HepG2 (cell line): Measurements from ENCODE around the gene ADPRM.

ENCODE experiments used
- ATF3 ChIP-seq: sonication (generic); formaldehyde crosslinking; IDR thresholded peaks from 2 replicates; pipeline ENCODE4 v1.4.0; 2020; ENCODE audit warnings: missing genetic modification reagents
- CHD2 ChIP-seq: IDR thresholded peaks from 2 replicates; pipeline ENCODE4 v1.6.1; 2011; ENCODE audit warnings: low read depth, low read length, improper control_type of control experiment
- MEF2D ChIP-seq: sonication (generic); formaldehyde crosslinking; IDR thresholded peaks from 2 replicates; pipeline ENCODE4 v1.5.1; 2020; ENCODE audit warnings: mild to moderate bottlenecking, missing genetic modification reagents
- MYPOP ChIP-seq: sonication (generic); formaldehyde crosslinking; IDR thresholded peaks from 2 replicates; pipeline ENCODE4 v1.8.1; 2023; ENCODE audit warnings: mild to moderate bottlenecking, moderate library complexity, missing genetic modification reagents
- NFE2 ChIP-seq: sonication (generic); formaldehyde crosslinking; IDR thresholded peaks from 2 replicates; pipeline ENCODE4 v1.4.0; 2020; ENCODE audit warnings: missing genetic modification reagents
- TRIM22 ChIP-seq: fragments of 450-650 bp; IDR thresholded peaks from 2 replicates; pipeline ENCODE4 v1.6.1; 2017
- ZBTB7A ChIP-seq: sonication (generic); formaldehyde crosslinking; IDR thresholded peaks from 2 replicates; pipeline ENCODE4 v1.8.0; 2022; ENCODE audit warnings: mild to moderate bottlenecking, missing genetic modification reagents
- ZBTB8A ChIP-seq: sonication (generic); formaldehyde crosslinking; IDR thresholded peaks from 2 replicates; pipeline ENCODE4 v1.4.0; 2020; ENCODE audit warnings: mild to moderate bottlenecking, low read depth, missing genetic modification reagents, borderline replicate concordance
- ZMAT3 ChIP-seq: sonication (generic); formaldehyde crosslinking; conservative IDR thresholded peaks from 2 replicates; pipeline ENCODE4 v1.7.0; 2021; ENCODE audit warnings: missing genetic modification reagents
- ZNF496 ChIP-seq: sonication (generic); formaldehyde crosslinking; IDR thresholded peaks from 2 replicates; pipeline ENCODE4 v1.8.1; 2023; ENCODE audit warnings: mild to moderate bottlenecking, moderate library complexity, missing genetic modification reagents; ENCODE audit not compliant: insufficient replicate concordance

- TF ChIP-seq ZMAT3 (CRISPR knock-in tag) (no peak), MEF2D (CRISPR knock-in tag) (no peak), ATF3 (CRISPR knock-in tag) (no peak), ZNF496 (no peak), MYPOP (CRISPR knock-in tag) (no peak), CHD2 (no peak), ZBTB8A (no peak), TRIM22 (no peak), NFE2 (CRISPR knock-in tag) (no peak), ZBTB7A (no peak)
These were observed 15.4 kb upstream of the ADPRM start for GRCh38 chr17:10681866-10682446.
